ENCODE results near the gene HSPB7.
"Not testable (repeated sequence)": the region's sequence is repeated elsewhere in the genome, so short reads cannot be mapped to it uniquely, and the experiment has no call there.

Gene HSPB7

DNA sequence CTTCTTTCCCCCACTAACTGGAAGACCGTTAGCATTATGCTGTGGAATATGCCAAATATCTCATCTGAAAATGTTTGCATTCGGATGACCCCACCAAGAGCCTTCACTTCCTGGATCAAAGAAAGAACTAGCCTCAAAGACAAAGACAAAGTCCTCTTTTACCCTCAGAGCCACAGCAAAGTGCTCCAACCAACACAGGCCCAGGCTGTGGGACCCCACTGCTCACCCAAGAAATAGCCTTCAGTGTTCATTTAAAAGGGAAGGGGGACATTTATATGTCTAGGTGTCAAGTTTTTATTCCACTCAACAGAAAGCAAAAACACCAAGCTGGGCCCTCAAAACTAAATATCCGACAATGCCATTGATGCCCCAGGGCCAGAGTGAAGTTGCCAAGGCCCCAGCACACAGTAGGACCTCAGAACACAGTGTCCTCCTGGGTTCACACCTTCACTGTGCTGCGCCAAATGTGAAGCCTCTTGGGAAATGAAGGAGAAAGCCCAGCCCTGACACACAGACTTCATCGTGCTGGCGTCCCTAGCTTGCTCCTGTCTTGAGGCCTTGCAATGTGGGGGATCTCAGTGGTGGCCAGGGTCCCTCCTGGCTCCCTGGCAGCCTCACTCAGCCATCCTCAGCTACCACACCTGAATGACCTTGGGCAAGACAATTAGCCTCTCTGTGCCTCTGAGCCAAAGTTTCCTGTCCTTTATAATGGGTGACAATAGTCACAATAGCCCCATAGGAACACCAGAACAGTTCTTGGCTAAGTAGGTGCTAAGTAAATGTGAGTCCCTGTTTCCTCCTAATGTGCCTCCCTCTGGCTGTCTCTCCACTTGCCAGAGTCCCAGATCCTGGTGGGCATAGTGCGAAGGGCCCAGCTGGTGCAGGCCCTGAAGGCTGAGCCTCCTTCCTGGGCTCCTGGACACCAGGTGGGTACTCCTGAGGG lies 37.0 kb upstream of the HSPB7 start:
- Histone ChIP-seq H3K4me3 (ENCODE audit: low read depth, low read length) (no peak overlapping the region), H3K9me3 (ENCODE audit: control insufficient read depth, insufficient read depth, low read depth, low read length) (no peaks in the 10 kb centered on the region), H3K36me3 (ENCODE audit: control insufficient read depth in 2 of 2, insufficient read depth in 1 of 2, low read length in 2 of 2) (no peaks in the 10 kb centered on the region), H3K27ac (ENCODE audit: extremely low read depth, low read depth, low read length) (no peak overlapping the region), H3K4me1 (ENCODE audit: control insufficient read depth, insufficient read depth, low read length) (no peaks in the 10 kb centered on the region)
- ChIA-PET CTCF (interaction anchor here (0.6 to 5.3 kb wide), 7 partner anchors 10 to 149 kb away, joined by 3 to 47 read pairs (median 5); no protein-coding TSS in a partner anchor), POLR2A (no interaction called here)
- TF ChIP-seq ZNF121 (tag by site-specific recombination; IDR thresholded peaks at IDR 0.05) = peak; percentile 77
- TF ChIP-seq ZNF223 (tag by site-specific recombination; IDR thresholded peaks at IDR 0.05) = no peak
- TF ChIP-seq GLIS2 (tag by site-specific recombination; IDR thresholded peaks at IDR 0.05) = 0 out of 2 replicates have a peak, but pooled peaks have one; percentile 4
- no peak for TF ChIP-seq ZNF623 (tag by site-specific recombination; IDR thresholded peaks at IDR 0.05)
- TF ChIP-seq ZNF211 (tag by site-specific recombination; IDR thresholded peaks at IDR 0.05; ENCODE audit: low read depth) = no peak
- TF ChIP-seq ZNF664 (tag by site-specific recombination; IDR thresholded peaks at IDR 0.05) = peak; percentile 85
- no peak for TF ChIP-seq ZNF112 (tag by site-specific recombination; IDR thresholded peaks at IDR 0.05)
- TF ChIP-seq GLIS1 (tag by site-specific recombination; IDR thresholded peaks at IDR 0.05) = peak; percentile 64

DNA sequence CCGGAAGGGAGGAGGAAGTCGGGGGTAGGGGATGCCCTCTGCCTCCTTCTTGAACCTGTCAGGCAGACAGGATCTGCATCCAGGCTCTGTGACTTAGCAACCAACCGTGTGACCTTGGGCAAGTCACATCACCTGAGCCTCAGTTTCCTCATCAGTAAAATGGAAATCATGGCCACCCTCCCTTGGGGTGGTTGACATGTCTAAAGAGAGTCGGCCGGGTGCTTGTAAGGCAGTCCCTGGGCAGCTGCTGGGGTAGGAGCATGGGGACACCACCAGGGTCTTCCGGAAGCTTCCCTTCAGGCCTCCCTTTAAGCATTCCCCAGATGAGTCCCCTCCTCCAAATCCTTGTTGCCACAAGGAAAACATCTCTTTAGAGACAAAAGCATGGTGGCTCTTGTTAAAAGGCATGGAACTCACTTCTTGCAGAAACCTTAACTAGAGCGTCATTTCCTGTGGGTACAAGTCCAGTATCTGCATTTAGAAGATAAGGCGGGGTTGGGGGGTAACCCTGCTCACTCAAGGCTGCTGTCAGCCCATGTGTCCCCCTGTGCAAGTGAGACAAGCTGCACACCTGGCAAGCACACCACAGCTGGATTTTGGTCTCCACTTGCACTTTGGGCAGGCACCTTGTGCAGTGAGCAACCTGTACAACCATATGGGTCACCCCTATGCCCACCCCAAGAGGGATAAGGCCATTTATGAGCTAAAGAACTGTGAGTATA lies 36.1 kb upstream of the HSPB7 start:
- Histone ChIP-seq H3K27ac (ENCODE audit: extremely low read depth, low read depth, low read length) (no peak overlapping the region), H3K4me3 (ENCODE audit: low read depth, low read length) (no peak overlapping the region), H3K9me3 (ENCODE audit: control insufficient read depth, insufficient read depth, low read depth, low read length) (no peaks in the 10 kb centered on the region), H3K36me3 (ENCODE audit: control insufficient read depth in 2 of 2, insufficient read depth in 1 of 2, low read length in 2 of 2) (no peaks in the 10 kb centered on the region), H3K4me1 (ENCODE audit: control insufficient read depth, insufficient read depth, low read length) (no peaks in the 10 kb centered on the region)
- ChIA-PET POLR2A (no interaction called here), CTCF (interaction anchor here (0.6 to 5.3 kb wide), 4 partner anchors 17 to 49 kb away, joined by 3 to 47 read pairs (median 6); no protein-coding TSS in a partner anchor)
- TF ChIP-seq, protein P1, sequence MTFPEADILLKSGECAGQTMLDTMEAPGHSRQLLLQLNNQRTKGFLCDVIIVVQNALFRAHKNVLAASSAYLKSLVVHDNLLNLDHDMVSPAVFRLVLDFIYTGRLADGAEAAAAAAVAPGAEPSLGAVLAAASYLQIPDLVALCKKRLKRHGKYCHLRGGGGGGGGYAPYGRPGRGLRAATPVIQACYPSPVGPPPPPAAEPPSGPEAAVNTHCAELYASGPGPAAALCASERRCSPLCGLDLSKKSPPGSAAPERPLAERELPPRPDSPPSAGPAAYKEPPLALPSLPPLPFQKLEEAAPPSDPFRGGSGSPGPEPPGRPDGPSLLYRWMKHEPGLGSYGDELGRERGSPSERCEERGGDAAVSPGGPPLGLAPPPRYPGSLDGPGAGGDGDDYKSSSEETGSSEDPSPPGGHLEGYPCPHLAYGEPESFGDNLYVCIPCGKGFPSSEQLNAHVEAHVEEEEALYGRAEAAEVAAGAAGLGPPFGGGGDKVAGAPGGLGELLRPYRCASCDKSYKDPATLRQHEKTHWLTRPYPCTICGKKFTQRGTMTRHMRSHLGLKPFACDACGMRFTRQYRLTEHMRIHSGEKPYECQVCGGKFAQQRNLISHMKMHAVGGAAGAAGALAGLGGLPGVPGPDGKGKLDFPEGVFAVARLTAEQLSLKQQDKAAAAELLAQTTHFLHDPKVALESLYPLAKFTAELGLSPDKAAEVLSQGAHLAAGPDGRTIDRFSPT (tag by site-specific recombination; IDR thresholded peaks at IDR 0.05) = no peak
- TF ChIP-seq, protein P2, sequence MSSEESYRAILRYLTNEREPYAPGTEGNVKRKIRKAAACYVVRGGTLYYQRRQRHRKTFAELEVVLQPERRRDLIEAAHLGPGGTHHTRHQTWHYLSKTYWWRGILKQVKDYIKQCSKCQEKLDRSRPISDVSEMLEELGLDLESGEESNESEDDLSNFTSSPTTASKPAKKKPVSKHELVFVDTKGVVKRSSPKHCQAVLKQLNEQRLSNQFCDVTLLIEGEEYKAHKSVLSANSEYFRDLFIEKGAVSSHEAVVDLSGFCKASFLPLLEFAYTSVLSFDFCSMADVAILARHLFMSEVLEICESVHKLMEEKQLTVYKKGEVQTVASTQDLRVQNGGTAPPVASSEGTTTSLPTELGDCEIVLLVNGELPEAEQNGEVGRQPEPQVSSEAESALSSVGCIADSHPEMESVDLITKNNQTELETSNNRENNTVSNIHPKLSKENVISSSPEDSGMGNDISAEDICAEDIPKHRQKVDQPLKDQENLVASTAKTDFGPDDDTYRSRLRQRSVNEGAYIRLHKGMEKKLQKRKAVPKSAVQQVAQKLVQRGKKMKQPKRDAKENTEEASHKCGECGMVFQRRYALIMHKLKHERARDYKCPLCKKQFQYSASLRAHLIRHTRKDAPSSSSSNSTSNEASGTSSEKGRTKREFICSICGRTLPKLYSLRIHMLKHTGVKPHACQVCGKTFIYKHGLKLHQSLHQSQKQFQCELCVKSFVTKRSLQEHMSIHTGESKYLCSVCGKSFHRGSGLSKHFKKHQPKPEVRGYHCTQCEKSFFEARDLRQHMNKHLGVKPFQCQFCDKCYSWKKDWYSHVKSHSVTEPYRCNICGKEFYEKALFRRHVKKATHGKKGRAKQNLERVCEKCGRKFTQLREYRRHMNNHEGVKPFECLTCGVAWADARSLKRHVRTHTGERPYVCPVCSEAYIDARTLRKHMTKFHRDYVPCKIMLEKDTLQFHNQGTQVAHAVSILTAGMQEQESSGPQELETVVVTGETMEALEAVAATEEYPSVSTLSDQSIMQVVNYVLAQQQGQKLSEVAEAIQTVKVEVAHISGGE (tag by site-specific recombination; conservative IDR thresholded peaks at IDR 0.05; ENCODE audit: low read depth) = no peak
- no peak for TF ChIP-seq ZNF132 (tag by site-specific recombination; IDR thresholded peaks at IDR 0.05; ENCODE audit: borderline replicate concordance)
- TF ChIP-seq, protein P3, sequence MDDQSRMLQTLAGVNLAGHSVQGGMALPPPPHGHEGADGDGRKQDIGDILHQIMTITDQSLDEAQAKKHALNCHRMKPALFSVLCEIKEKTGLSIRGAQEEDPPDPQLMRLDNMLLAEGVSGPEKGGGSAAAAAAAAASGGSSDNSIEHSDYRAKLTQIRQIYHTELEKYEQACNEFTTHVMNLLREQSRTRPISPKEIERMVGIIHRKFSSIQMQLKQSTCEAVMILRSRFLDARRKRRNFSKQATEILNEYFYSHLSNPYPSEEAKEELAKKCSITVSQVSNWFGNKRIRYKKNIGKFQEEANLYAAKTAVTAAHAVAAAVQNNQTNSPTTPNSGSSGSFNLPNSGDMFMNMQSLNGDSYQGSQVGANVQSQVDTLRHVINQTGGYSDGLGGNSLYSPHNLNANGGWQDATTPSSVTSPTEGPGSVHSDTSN (CRISPR knock-in tag; IDR thresholded peaks at IDR 0.05) = no peak
- no peak for TF ChIP-seq ZNF274 (IDR thresholded peaks at IDR 0.05; ENCODE audit: low read length)
- no peak for TF ChIP-seq ZNF274 (tag by site-specific recombination; IDR thresholded peaks at IDR 0.05; ENCODE audit: borderline replicate concordance)
- TF ChIP-seq ZNF776 (tag by site-specific recombination; IDR thresholded peaks at IDR 0.05; ENCODE audit: borderline replicate concordance) = no peak
- no peak for TF ChIP-seq ZNF138 (tag by site-specific recombination; IDR thresholded peaks at IDR 0.05; ENCODE audit: borderline replicate concordance)
- TF ChIP-seq ZNF626 (tag by site-specific recombination; IDR thresholded peaks at IDR 0.05) = no peak
- TF ChIP-seq ZNF184 (tag by site-specific recombination; IDR thresholded peaks at IDR 0.05) = no peak
- no peak for TF ChIP-seq ZNF423 (tag by site-specific recombination; IDR thresholded peaks at IDR 0.05)
- no peak for TF ChIP-seq ZNF658 (tag by site-specific recombination; IDR thresholded peaks at IDR 0.05)
- TF ChIP-seq ZNF223 (tag by site-specific recombination; IDR thresholded peaks at IDR 0.05) = no peak
- TF ChIP-seq SP3 (tag by site-specific recombination; IDR thresholded peaks at IDR 0.05) = no peak
- no peak for TF ChIP-seq ZNF2 (tag by site-specific recombination; IDR thresholded peaks at IDR 0.05)
- TF ChIP-seq ZNF600 (tag by site-specific recombination; IDR thresholded peaks at IDR 0.05) = no peak
- no peak for TF ChIP-seq ZNF311 (tag by site-specific recombination; IDR thresholded peaks at IDR 0.05; ENCODE audit: borderline replicate concordance)
- TF ChIP-seq ZNF211 (tag by site-specific recombination; IDR thresholded peaks at IDR 0.05; ENCODE audit: low read depth) = no peak

DNA sequence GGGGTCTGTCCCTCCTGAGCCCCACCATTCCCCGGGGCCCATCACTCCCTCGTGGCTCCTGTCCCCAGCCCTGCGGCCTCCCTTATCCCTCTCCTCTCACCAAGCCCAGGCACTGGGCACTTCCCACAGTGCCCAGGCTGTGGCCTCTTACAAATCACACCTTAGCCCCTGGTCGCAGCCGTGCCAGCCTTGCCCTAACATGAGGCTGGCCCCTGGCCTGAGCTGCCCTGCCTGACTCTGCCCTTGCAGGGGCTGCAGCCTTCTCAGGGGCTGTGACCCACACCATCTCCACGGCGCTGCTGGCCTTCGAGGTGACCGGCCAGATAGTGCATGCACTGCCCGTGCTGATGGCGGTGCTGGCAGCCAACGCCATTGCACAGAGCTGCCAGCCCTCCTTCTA lies 34.1 kb upstream of the HSPB7 start:
- H3K4me3 ChIP-seq (ENCODE audit: low read depth, low read length); H3K9me3 ChIP-seq (ENCODE audit: control insufficient read depth, insufficient read depth, low read depth, low read length); H3K36me3 ChIP-seq (ENCODE audit: control insufficient read depth in 2 of 2, insufficient read depth in 1 of 2, low read length in 2 of 2); H3K27ac ChIP-seq (ENCODE audit: extremely low read depth, low read depth, low read length); H3K4me1 ChIP-seq (ENCODE audit: control insufficient read depth, insufficient read depth, low read length); POLR2A ChIA-PET: not testable (repeated sequence)
- CTCF ChIA-PET = interaction anchor here (5.3 kb wide), 1 partner anchor 43 kb away, joined by 47 read pairs; no protein-coding TSS in a partner anchor

All from HEK293 (cell line).